Hematopoietic multipotent progenitor cell treated with erythropoietin and hydrocortisone succinate and interleukin-3 and kit ligand, for 15 days (in vitro differentiated cells): Measurements from ENCODE around the gene SAFB.
A peak's percentile ranks its signal among the peaks of the same experiment; 100 is the strongest.
"Not testable (repeated sequence)": the region's sequence is repeated elsewhere in the genome, so short reads cannot be mapped to it uniquely, and the experiment has no call there.

ENCODE experiments used
- DNase-seq: peaks from one replicate; pipeline ENCODE4 v3.0.0-alpha.2; 2015; ENCODE audit warnings: low spot score

The SAFB gene

GRCh38 chr19:5595129-5595528, 27.8 kb upstream of the SAFB start:
- DNase-seq = no peak

DNA sequence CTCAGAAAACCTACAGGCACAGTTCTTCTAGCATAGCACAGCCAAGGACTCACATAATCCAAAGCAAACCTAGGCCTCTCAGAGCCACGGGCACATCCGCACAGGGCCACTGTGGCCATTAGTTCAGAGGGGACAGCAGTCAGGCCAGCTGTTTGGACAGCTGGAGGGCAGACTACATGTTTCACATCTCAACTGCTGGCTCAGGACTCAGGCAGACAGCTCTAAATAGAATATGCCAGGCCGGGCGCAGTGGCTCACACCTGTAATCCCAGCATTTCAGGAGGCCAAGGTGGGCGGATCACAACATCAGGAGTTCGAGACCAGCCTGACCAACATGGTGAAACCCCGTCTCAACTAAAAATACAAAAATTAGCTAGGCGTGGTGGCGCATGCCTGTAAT, 27.1 kb upstream of the SAFB start:
- no peak for DNase-seq

DNA sequence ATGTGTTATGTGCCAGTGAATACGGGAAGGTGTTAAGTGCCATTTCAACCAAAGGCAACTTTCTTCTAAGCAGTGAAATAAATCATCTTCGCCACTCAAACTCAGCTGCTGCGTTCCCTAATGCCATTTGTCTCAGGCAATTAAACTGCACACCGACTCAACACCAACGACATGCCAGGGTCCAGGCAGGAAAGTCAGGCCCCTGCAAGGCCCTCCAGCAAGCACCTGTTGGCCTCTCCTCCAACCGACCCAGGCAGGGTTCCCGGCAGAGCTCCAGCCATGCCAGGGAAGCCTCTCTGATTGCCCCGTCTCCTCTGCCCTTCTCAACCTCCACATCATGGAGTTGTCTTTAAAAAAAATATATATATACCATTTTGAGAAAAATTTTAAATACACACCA, 22.1 kb upstream of the SAFB start:
- DNase-seq = no peak

DNA sequence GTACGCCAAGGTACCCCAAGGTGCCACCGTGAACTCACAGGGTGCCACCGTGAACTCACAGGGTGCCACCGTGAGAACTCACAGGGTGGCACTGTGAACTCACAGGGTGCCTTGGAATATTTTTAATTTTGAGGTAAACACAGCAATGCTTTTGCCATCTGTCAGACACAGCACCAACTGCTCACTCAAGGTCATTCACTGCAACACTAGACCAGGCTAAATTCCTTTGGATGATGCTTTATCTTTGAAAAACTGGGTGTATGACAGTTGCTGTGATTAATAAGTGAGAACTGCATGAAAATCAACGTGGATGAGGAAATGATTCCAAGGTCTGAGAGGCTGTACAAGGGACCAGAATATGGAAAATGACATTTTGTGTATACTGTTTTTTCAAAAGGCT, 19.3 kb upstream of the SAFB start:
- no peak for DNase-seq

DNA sequence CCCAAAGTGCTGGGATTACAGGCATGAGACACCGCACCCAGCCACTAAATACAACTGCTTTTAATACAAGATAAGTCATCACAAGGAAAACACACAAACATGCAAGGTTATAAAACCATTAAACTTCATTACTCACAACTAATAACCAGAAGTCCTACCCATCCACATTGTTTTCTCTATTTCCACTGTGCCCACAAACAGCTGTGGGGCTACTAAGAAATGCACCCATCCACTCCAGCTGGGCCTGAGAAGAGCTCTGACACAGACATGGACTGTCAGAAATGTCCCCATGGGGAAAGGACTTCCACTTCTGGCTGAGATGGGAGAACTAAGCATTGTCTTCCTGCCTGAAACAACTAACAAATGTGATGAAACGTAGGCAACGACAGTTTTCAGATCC, 17.5 kb upstream of the SAFB start:
- no peak for DNase-seq

DNA sequence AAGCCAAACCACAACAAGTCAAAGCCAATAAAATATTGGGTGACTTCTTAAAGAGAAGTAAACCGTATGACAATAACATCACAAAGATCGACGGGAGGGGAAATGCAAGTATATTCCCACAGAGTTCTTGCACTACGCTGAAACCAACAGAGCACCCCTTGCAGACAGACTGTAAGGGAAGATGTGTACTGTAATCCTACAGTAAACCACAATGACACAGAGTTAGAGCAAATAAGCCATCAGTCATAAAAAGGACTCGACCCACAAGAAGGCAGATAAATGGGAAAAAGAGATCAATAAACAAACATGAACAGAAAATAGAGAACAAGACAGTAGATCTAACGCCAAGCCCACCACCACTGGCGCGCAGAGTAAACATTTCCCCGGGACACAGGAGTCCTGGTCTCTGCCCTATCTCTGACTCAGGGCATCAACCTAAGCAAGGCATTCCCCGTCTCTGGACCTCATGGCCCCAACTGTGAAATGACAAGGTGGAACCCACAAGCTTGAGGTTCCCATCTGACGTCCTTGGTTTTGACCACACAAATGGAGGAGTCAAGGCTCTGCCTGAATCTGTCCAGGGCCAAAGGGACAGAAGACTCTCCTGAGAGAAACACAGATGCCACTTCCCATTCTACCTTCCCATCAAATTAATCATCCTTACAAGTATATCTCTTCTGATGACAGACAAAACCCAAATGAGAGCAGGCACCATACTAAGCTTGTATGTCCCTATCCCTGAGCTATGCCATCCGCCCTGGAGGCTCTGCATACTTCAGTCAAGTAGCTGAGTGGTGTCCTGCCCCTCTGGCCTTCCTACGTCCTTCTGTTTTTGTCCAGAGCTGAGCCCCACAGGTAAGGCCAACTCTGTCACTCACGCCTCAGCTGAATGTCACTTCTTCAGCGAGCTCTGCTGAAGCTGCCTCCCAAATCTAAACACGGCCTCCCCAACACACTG, 15.3 kb upstream of the SAFB start:
- no peak for DNase-seq

- DNase-seq = no peak
These were observed 14.6 kb upstream of the SAFB start for GRCh38 chr19:5608291-5608690.

GRCh38 chr19:5608766-5609165, 14.1 kb upstream of the SAFB start:
- not testable (repeated sequence) for DNase-seq

- DNase-seq = no peak
These were observed 12.9 kb upstream of the SAFB start for GRCh38 chr19:5609881-5610448.

DNA sequence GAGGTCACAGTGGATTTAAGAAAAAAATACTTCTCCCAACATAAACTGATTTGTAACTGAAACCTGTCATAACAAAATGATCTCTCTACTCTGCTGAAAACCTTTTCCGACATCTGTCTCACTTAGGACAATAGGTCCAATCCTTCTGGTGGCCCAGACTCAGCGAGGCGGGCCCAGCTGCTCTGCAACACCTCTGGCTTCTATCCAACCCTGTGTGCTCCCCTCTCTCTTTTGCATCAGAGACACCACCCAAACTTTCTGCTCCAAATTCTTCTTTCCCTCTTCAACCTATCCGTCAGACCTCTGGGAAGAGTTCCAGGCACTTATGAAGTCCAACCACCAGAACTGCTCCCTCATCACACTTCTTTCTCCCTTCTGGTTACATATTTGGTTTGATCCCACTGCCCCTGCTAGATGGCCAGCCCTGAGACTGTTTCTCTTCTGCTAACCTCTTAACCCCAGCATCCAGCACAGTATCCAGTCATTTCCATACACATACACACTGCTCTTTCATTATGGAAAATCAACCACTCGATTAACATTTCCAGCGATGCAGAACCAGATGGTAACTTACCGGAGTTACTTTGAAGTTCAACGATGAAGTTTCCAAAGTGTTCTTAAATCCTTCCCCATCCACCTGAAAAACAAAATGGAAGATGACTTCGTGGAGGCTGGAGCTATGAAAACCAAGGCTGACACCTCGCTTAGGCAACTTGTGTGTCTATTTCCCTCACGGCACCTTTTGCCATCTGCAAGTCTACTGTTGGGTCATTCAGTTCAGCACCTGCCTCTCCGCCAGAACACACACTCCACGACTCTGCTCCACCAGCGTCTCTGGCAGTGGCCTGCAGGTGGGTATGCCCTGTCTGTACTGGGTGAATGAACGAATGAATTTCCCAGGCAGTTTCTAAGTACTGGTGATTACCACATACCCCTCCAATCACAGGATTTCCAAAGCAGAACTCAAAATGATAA, 9.7 kb upstream of the SAFB start:
- no peak for DNase-seq

GRCh38 chr19:5615756-5616327, 7.0 kb upstream of the SAFB start:
- DNase-seq = no peak

DNA sequence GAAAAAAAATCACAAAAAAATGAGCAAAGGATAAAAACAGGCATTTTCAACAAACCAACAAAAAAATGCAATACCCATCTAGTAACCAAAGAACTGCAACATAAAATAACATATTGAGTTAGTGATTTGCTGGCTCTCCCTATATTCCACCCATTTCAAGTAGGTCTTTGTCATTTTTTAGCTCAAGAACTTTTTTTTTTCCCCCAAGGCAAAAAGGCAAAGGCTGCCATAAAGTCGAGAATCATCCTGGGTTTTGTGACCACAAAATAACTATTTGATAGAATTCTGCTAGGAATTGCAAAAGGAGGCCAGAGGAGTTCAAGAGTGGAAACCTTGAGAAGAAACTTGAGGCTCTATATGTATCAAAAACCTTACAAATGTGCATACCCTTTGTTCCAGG, 5.8 kb upstream of the SAFB start:
- DNase-seq = no peak

- DNase-seq = no peak
These were observed 4.3 kb upstream of the SAFB start for GRCh38 chr19:5618591-5618990.

- DNase-seq = no peak
These were observed 2.9 kb upstream of the SAFB start for GRCh38 chr19:5619946-5620345.

DNA sequence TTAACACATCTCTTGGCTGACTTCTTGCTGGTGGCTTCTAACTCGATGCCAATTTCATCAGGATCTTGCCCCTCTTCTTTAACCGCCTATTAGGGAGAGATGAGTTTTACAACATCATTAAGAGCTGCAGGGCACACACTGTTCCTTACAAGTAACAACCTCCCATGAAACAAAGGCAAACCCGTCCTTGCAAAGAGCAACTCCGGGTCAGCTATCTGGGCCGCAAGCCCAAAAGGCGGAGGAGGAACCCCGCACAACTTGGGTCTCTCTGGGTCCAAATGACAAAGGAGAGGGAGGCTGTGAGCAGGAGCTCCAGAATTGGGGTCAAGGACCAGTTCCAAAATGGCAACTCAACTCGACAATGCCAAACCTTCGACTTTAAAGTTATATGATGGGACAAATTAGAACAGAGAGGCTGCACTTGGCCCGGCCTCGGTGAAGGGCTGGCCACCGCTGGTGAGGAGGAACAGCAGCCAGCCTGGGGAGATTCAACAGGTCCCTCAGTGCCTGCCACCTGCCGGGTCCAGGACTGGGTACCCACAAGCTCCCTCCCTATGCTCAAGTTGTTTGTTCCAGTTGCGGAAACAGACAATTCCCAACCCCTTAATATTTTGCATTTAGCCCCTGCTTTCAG, 1.5 kb upstream of the SAFB start:
- DNase-seq = no peak

- peak; percentile 25 for DNase-seq
These were observed 878 bp upstream of the SAFB start for GRCh38 chr19:5621945-5622464.

- peak; percentile 21 for DNase-seq
These were observed 624 bp downstream of the SAFB start for GRCh38 chr19:5623397-5624017.

GRCh38 chr19:5624018-5624663, 1.3 kb downstream of the SAFB start:
- peak; percentile 60 for DNase-seq

DNA sequence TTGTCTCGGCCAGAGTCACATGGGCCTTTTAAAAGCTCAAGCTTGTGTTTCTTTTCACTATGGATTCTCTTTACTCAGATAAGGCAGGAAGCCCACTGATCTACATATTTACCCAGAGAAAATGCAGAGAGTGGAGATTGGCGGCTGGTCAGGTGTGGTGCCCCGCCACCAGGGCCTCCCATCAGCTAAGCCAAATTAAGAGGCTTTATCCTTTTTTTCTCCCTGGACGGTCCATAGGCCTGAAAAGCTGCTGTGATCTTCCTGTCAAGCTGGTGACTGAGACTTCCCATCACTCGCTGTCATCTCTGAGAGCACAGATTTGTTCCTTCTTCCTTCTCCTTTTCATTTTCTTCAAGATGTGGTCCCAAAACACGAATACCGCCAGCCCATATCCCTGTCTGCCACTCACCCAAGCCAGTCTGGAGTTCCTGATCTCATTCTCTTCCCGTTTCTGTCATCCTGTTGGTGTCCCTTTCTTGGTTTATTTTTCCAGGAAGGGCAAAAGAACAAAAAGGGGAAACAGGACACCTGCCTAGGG, 1.9 kb downstream of the SAFB start:
- DNase-seq = no peak

- no peak for DNase-seq
These were observed 2.8 kb downstream of the SAFB start for GRCh38 chr19:5625641-5626040.
